GDM1 (cell line): ENCODE data around the gene SEC61A2.

ENCODE experiments used
- DNase-seq: peaks from one replicate; lab custom pipeline; 2025; lab: John Stamatoyannopoulos, UW

The SEC61A2 gene

DNA sequence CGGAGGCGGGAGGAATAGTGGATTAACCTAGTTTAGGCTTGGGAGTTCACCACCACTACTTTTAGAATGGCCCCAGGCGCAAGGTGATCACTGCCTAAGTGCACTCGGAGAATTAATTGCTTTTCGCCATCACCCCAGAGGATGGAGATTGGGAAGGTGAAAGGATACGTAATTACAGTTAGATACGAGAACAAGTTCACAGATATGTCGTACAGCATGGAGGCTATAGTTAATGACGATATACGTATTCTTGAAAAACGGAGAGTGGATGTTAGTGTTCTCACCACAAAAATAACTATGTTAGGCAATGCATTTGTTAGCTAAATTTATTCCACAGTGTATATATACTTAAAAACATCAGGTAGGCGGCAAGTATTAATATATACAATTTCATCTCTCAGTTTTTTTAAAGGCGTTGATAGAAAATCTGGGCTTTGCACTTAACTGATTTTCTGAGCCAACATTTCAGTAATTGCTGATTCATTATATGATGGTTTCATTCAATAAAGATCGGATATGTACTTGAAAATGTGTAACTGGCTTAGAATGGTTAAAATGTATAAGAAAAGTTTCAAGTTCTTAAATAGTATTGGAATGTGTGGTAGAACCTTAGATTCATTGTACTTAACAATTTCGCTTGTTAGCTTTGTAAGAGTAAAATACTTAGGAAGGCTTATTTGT lies 67.2 kb downstream of the SEC61A2 start:
- no peak for DNase-seq

DNA sequence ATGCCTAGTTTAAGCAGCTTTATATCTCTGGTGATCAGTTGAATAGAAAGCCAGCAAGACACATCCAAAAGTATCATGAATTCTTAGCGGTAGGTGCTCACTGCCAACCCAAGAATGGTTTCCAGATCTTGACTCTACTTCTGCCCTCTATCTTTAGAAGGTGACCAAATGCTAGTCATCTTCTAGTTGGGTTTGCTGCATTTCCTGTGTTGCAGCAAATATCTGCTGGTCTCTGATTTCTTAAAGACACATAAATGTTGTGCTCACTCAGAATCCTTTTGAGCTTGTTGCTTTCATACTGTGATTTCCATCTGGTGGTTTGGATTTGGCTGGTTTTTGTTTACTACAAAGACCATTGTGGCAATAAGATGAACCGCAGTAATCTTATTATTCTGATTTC lies 68.7 kb downstream of the SEC61A2 start:
- no peak for DNase-seq

DNA sequence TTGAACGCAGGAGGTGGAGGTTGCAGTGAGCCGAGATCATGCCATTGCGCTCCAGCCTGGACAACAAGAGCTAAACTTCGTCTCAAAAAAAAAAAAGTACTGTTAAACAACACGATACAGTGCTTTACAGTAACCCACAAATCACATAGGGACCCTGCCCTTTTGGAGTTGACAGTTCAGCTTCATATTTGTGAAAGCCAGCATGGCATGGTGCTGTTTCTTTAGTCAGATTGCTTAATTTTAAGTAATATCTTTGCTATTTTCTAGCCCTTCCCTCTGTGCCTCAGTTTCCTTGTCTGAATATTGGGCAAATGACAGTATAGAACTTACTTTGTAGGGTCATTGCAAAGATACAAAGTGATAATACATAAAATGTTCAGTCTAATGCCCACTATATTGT lies 71.4 kb downstream of the SEC61A2 start:
- no peak for DNase-seq

DNA sequence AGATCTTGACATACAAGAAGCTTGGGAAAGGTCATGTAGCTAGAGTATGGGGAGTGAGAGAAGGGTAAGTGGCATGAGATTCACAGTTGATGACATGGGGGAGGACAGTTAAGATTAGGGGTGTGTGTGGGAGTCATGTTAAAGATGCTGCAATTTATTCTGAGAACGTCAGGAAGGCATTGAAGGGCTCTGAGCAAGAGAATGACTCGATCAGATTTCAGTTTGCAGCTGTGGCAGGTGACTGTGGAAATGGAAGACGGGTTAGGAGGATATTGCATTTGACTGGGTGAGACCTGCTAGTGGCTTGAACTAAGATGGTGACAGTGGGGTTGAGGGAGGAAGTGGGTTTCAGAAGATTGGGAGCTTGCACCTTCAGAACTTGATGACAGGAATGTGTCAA lies 72.1 kb downstream of the SEC61A2 start:
- no peak for DNase-seq

DNA sequence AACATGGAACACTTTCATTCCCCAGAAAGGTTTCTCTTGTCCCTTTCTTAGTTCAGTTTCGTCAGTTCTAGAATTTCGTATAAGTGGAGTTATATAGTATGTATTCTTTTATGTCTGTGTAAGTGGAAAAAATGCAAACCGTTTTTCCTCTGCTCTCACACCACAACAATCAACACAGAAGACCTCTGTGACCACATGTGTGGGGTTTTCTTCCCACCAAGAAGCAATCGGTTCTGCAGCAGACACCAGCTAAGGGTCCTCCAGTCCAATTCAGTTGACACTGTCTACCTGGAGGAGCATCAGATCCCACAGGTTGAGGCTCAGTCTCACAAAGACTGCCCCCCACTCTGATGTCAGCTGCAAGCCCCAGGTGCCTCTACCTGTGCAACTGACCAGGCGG lies 72.7 kb downstream of the SEC61A2 start:
- no peak for DNase-seq

DNA sequence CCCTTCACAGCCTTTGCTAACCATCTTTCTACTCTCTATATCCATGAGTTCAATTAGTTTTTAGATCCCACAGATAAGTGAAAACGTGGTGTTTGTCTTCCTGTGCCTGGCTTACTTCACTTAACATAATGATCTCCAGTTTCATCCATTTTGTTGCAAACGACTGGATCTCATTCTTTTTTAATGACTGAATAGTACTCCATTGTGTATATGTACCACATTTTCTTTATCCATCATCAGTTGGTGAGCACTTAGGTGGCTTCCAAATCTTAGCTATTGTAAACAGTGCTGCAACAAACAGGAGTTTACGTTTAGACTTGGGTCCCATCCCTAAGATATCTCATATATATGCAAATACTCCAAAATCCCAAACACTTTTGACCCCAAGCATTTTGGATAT lies 75.6 kb downstream of the SEC61A2 start:
- no peak for DNase-seq

DNA sequence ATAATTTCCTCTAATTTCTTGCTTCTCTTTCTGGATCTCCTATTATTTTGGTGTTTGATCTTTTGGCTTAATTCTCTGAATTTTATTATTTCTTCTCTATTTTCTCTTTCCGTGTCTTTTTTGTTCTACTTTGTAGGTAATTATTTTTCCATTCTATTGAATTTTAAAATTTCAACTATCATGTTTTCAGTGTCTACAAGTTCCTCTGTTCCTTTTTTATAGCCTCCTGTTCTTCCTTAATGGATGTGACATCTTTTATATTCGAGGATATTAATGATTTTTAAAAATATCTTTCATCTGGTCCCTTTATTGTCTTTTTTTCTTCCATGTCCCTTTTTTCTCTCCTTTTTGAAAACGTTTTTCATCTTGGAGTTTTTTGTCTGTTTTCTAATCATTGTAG lies 77.6 kb downstream of the SEC61A2 start:
- DNase-seq, result no peak

DNA sequence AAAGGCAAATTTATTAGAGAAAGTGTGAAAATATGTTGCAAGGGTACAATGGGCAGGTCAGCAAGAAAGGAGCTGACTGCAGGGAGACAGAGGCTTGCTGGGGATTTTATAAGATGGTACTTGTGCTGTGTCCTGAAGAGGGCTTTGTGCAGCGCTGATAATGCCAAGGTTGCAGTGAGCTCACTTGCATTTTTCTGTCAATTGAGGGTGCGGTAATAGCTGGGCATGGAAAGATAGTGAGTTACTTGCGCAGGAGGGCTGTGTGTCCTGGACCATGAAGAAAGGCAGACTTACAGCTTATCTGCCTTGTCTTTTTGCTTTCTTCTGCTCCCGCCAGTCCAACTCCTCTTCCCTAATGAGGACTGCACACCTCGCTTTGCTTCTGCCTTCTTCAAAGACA lies 79.0 kb downstream of the SEC61A2 start:
- DNase-seq, result no peak

DNA sequence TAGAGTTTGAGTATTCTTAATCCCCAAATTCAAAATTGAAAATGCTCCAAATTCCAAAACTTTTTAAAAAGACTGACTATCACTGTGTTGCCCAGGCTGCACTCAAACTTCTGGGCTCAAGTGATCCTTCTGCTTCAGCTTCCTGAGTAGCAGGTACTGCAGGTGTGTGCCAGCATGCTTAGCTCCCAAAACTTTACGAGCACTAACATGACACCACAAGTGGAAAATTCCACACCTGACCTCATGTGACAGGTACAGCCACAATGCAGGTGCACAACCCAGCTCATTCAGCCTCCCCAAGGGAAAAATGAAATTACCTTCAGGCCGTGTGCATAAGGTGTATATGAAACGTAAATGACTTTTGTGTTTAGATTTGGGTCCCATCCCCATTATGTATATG lies 83.0 kb downstream of the SEC61A2 start:
- no peak for DNase-seq

DNA sequence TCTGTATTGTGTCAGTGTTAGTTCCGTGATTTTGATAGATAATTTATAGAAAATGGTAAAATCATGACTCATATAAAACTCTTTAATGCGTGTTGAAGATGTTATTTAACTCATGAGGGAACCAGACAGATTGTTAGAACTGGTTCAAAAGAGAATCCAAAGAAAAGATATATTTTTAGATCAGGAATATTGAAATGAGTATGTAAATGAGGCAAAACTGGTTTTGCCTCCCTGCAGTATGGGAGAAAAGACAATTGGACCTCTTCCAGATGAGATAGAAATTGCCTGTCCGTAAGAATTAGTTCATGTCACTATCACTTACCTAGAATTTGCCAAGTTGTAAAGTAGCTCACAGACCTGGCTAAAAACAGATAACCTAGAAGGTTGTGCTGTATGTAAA lies 84.1 kb downstream of the SEC61A2 start:
- DNase-seq, result no peak

DNA sequence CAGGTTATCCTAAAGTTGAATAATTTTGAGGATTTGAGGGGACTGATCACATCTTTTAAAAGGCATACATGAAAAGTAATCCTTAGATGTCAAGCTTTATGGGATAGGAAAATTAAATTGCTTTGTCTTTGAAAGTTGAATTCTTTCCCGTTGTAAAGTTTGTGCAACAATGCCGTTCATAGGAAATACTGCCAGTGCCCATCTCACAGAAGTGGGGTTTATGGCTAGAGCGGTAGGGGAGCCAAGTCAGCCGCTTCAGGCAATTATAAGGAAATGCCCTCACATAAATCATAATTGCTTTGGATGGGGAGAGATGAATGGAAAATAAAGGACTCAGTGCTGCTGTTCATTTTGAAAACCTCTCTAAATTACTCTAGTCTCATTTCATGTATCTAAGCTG lies 84.6 kb downstream of the SEC61A2 start:
- DNase-seq, result no peak

DNA sequence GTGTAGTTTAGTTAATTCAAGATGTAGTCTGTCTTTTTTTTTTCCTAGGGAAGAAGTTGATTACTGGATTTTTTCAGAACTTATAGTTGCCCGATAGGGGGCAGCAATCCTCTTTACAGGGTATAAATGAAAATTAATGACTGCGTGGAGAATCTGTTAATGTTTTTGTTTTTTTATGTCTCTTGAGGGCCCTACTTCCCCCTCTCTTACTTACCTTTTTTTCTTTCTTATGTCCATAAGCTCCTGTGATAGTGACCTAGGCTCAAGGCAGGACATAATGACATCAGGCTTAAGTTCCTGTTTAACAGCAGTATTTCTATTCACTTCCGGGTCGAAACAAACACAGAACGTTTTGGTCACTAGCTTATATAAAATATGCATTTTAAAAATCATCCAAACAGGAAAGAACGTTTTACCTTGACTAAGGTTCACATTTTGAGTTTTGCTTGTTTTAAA lies 85.3 kb downstream of the SEC61A2 start:
- no peak for DNase-seq
